GM12864 (cell line): ENCODE measurements around the gene FOXN3.

ENCODE experiments used
- DNase-seq: peaks from one replicate; pipeline ENCODE4 v3.0.0-alpha.2; 2011; ENCODE audit warnings: low read depth
- H3K4me3 ChIP-seq: 2 replicates; pipeline ENCODE4 v1.5.1; 2011; ENCODE audit warnings: mild to moderate bottlenecking, low read depth, low read length, control low read depth
- CTCF ChIP-seq: IDR thresholded peaks from 2 replicates; pipeline ENCODE4 v1.5.1; 2011; ENCODE audit warnings: low read depth, mild to moderate bottlenecking, moderate library complexity, low read length, control low read depth, inconsistent platforms; ENCODE audit errors: missing control alignments

Gene FOXN3

DNA sequence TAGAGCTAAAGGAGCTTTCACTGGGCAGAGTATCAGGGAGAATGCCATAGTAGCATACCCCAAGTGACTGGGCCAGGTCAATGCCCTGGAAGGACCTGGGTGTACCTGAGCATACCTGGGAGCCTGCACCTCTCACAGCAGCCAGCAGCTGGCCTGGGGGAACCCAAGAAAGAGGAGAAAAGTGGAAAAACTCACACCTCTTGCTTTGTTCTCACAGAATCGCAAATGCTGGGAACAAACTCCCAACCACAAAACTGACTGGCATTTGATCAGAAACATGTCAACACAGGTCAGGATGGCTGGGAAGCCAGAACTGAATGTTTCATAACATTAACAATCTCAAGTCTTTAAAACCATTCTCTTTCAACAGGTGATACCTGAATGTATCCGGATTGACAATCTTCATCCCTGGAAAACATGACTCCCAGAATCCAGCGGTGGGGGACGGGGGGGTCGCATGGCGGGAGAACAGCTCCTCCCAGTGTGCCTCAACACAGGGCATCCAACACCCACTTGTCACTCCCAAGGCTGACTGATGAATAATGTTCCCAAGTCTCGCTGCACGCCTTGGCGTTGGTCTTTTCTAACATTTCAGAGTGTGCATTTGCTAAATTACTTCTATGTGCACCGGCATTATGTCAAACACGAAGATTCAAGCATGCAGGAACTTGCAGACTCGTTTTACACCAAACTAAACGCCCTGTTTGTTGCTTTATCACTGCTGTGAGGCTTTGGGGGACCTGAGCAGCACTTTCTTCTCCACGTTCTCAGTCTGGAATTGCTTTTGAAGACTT, 7.9 kb downstream of the FOXN3 start:
- H3K4me3 ChIP-seq = no peak overlapping the region
- TF ChIP-seq CTCF = no peak
- no peak for DNase-seq

DNA sequence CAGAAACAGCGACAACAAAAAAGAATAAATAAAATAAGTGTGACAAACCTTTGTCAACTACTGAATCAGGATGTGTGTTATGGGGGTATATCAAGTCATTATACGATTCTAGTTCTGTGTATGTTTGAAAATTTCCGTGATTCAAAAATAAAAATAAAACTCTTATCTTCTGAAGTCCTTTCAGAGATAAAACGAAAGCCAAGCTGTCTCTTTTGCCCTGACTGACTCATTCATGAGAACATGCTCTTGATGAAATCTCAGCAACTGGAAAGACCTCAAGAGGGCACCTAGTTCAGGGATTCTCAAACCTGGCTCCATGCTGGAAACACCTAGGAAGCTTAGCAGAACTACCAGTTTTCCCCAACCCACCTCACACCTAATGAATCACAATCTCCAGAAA, 9.2 kb downstream of the FOXN3 start:
- DNase-seq = no peak
- no peak for TF ChIP-seq CTCF
- H3K4me3 ChIP-seq = no peak overlapping the region

DNA sequence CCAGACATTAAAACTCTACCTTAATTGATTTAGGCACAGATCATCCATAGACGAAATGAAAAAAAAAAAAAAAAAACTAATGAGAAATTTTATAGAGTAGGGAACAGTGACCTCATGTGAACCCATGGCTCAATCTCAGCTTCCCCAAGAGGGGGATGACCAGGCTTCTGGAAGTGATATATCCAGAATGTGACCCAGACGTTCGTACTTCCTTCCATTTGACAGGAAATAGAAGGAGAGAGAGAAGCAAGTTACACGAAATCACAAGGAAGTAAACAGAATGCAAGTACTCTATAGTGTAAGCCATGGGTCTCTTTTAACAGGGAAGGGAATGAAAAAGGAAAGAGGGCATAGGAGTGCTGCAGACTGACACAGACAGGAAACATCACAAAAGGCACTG, 10.1 kb downstream of the FOXN3 start:
- H3K4me3 ChIP-seq = no peak overlapping the region
- no peak for DNase-seq
- TF ChIP-seq CTCF = no peak

DNA sequence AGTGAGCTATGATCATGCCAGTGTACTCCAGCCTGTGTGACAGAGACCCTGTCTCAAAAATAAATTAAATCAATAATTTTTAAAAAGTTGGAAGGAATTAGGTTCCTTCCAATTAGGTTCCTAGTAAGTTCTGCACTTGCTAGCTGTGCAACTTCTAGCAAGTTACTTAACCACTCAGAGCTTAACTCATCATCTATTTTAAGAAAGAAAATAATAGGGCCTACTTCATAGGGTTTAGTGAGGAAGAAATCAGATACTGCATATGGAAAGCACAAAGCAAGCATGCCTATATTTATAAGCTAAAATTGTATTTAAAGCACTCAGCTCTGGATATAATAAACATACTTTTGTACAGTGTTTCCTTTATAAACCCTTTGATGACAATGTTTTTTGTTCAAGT, 10.7 kb downstream of the FOXN3 start:
- no peak for DNase-seq
- TF ChIP-seq CTCF = no peak
- no peak overlapping the region for H3K4me3 ChIP-seq

GRCh38 chr14:89405712-89406111, 11.3 kb downstream of the FOXN3 start:
- no peak for TF ChIP-seq CTCF
- no peak for DNase-seq
- H3K4me3 ChIP-seq = no peak overlapping the region

DNA sequence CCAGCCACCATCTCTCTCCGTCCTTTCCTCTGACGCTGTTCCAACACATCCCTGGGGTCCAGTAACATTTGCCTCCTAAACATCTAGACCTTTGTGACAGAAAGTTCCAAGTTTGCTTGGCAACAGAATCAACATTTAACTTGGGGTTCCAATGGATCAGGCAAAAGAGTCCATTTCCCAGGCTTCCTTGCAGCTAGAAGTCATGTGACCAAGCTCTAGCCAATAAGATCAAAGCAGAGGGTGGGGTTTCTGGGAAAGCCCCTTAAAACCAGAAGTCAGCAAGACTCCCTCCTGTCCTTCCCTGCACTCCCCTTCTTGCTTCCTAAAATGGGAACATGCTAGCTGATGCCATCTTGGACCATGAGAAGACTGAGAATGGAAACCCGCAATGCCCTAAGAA, 14.7 kb downstream of the FOXN3 start:
- no peak for TF ChIP-seq CTCF
- no peak for DNase-seq
- H3K4me3 ChIP-seq = no peak overlapping the region

GRCh38 chr14:89401761-89402160, 15.3 kb downstream of the FOXN3 start:
- no peak for DNase-seq
- H3K4me3 ChIP-seq = no peak overlapping the region
- TF ChIP-seq CTCF = no peak
